Ishikawa (cell line): Measurements from ENCODE around the gene PRRT1B.

ENCODE experiments used
- CEBPB ChIP-seq: IDR thresholded peaks from 2 replicates; pipeline ENCODE4 v1.6.1; 2012
- CREB1 ChIP-seq: IDR thresholded peaks from 2 replicates; pipeline ENCODE4 v1.6.1; 2012; ENCODE audit warnings: low read depth
- EGR1 ChIP-seq: IDR thresholded peaks from 2 replicates; pipeline ENCODE4 v1.6.1; 2012
- EP300 ChIP-seq: IDR thresholded peaks from 2 replicates; pipeline ENCODE4 v1.6.1; 2012; ENCODE audit warnings: borderline replicate concordance
- FOXM1 ChIP-seq: IDR thresholded peaks from 2 replicates; pipeline ENCODE4 v1.6.1; 2012; ENCODE audit warnings: low read depth, borderline replicate concordance
- NFIC ChIP-seq: IDR thresholded peaks from 2 replicates; pipeline ENCODE4 v1.6.1; 2012
- RAD21 ChIP-seq: IDR thresholded peaks from 2 replicates; pipeline ENCODE4 v1.6.1; 2012; ENCODE audit warnings: low read depth
- TAF1 ChIP-seq: IDR thresholded peaks from 2 replicates; pipeline ENCODE4 v1.6.1; 2012; ENCODE audit warnings: low read depth, mild to moderate bottlenecking
- TCF12 ChIP-seq: IDR thresholded peaks from 2 replicates; pipeline ENCODE4 v1.6.1; 2012; ENCODE audit warnings: low read depth
- TEAD4 ChIP-seq: IDR thresholded peaks from 2 replicates; pipeline ENCODE4 v1.6.1; 2012
- YY1 ChIP-seq: IDR thresholded peaks from 2 replicates; pipeline ENCODE4 v1.6.1; 2012; ENCODE audit warnings: low read depth
- ZBTB7A ChIP-seq: IDR thresholded peaks from 2 replicates; pipeline ENCODE4 v1.6.1; 2012; ENCODE audit warnings: low read depth
- TF ChIP-seq, protein P1 (sequence below): IDR thresholded peaks from 2 replicates; pipeline ENCODE4 v1.6.1; 2012
- TF ChIP-seq, protein P2 (sequence below): IDR thresholded peaks from 2 replicates; pipeline ENCODE4 v1.6.1; 2012; ENCODE audit warnings: low read depth, mild to moderate bottlenecking
- TF ChIP-seq, protein P3 (sequence below): IDR thresholded peaks from 2 replicates; pipeline ENCODE4 v1.6.1; 2012

The PRRT1B gene

DNA sequence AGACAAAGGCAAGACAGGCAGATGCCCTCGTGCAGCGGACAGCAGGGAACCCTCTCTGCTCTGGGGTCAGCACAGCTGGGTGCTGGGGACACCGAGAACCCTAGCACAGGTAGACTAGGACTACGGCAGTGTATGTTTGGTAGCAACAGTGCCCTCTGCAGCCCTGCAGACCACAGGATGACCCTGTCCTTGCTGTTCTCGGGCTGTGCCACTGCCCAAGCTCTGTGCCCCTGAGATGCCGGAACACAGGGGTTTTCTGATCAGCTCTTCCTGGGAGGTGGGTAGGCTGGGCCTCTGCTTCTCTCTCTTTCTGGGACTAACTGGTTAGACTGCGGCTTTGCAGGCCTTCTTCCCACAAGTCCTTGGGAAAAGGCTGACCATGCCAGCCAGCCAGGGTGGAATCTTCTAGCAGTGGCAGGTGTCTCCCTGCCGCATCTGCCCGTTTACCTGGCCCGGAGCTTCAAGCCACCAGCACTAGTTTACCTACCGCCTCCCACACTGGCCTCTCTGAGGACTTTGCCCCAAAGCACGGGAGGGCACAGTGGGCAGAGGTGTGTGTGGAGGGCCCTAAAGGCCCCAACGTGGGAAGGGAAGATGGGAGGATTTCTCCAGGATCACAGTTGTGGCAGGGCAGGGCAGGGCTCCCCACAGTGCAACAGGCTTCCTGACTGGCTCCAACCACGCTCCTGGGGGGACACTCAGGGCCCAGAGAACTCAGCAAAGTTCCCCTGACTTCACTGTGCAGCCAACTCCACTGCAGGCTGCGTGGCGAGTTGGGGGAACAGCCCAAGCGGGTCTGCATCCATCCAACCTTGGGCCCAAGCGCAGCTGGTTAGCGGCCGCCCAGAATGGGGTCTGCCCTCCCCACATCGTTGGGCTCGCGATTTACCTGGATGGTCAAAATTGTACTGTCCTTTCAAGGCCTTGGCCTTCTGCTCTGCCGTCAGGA is 15.5 kb upstream of the PRRT1B start:
- TF ChIP-seq CEBPB, result no peak
- TF ChIP-seq ZBTB7A, result no peak
- TF ChIP-seq RAD21, result no peak
- TF ChIP-seq, protein P1, sequence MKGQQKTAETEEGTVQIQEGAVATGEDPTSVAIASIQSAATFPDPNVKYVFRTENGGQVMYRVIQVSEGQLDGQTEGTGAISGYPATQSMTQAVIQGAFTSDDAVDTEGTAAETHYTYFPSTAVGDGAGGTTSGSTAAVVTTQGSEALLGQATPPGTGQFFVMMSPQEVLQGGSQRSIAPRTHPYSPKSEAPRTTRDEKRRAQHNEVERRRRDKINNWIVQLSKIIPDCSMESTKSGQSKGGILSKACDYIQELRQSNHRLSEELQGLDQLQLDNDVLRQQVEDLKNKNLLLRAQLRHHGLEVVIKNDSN, result no peak
- TF ChIP-seq NFIC, result no peak
- no peak for TF ChIP-seq YY1
- no peak for TF ChIP-seq EP300
- TF ChIP-seq TCF12, result no peak
- no peak for TF ChIP-seq FOXM1

DNA sequence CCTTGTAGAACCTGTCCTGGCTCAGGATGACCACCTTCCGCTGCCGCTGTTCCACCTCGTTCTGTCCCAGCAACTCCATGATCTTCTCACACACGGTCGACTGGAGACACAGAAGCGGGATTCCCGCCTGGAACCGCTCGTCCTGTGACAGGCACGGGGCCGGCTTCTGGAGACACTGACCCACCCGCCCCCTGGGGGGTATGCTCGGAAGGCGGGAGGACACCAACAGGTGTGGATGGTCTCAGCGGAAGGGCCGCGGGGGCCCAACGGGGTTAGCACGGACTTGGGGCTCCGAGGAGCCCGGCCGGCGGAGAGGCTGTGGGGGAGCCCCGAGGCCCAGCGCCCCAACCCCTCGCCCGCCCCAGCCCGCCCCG is 14.8 kb upstream of the PRRT1B start:
- TF ChIP-seq CREB1 (no peak), ZBTB7A (0 out of 2 replicates have a peak, but pooled peaks have one; percentile 65), YY1 (no peak), CEBPB (no peak), TEAD4 (no peak)

DNA sequence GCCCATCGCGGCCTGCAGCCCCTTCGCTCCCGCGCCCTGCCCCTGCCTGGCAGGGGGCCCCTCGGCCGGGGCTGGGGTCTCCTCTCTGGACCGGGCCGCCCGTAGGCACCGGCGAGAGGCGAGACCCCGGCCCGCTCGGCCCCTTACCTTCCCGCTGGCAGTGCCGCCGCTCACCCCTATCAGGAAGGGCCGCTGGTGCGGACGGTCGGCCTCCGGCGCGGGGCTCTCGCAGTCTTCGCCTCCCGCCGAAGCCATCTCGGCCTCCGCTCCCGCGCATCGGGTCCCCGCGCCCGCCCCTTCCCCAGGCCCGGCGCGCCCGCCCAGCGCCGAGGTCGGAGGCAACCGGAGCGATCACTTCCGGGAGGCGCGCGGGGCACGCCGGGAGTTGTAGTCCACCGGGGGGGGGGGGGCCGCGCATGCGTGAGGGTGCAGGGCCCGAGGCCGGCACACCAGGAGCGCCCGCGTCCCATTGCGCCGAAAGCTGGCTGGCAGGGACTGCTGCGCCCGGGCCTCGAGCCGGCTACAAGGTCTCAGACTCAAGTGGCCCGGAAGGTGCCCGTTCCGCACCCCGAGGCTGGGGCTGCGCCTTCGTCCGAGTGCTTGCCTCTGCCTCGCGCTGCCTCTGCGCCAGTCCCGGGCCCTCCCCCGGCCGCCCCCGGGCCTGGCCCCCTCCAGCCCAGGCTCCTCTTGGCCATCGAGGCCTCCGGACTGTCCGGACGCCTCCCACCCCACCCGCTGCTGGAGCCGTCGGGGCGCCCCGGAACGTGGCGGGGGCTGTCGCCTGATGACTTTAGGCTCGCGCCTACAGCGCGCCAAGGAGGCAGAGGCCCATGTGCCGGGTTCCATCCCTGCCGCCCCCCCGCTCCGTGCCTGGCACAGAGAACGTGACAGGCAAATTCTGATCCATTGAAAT is 14.1 kb upstream of the PRRT1B start, which contains the start of gene UCK1:
UCK1 (minus strand) TSS at position 344 of the 913 bp plus-strand sequence; CDS start at position 255, 89 bp downstream.
- TF ChIP-seq TCF12, result peak; percentile 34; the same call in 1 of the 2 replicates
- TF ChIP-seq, protein P2, sequence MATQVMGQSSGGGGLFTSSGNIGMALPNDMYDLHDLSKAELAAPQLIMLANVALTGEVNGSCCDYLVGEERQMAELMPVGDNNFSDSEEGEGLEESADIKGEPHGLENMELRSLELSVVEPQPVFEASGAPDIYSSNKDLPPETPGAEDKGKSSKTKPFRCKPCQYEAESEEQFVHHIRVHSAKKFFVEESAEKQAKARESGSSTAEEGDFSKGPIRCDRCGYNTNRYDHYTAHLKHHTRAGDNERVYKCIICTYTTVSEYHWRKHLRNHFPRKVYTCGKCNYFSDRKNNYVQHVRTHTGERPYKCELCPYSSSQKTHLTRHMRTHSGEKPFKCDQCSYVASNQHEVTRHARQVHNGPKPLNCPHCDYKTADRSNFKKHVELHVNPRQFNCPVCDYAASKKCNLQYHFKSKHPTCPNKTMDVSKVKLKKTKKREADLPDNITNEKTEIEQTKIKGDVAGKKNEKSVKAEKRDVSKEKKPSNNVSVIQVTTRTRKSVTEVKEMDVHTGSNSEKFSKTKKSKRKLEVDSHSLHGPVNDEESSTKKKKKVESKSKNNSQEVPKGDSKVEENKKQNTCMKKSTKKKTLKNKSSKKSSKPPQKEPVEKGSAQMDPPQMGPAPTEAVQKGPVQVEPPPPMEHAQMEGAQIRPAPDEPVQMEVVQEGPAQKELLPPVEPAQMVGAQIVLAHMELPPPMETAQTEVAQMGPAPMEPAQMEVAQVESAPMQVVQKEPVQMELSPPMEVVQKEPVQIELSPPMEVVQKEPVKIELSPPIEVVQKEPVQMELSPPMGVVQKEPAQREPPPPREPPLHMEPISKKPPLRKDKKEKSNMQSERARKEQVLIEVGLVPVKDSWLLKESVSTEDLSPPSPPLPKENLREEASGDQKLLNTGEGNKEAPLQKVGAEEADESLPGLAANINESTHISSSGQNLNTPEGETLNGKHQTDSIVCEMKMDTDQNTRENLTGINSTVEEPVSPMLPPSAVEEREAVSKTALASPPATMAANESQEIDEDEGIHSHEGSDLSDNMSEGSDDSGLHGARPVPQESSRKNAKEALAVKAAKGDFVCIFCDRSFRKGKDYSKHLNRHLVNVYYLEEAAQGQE, result no peak
- TF ChIP-seq TAF1, result peak; percentile 55; the same call in 1 of the 2 replicates
- TF ChIP-seq, protein P3, sequence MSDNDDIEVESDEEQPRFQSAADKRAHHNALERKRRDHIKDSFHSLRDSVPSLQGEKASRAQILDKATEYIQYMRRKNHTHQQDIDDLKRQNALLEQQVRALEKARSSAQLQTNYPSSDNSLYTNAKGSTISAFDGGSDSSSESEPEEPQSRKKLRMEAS, result peak; percentile 59
- TF ChIP-seq EP300, result no peak
- TF ChIP-seq YY1, result 0 out of 2 replicates have a peak, but pooled peaks have one; percentile 4
- TF ChIP-seq FOXM1, result no peak
- no peak for TF ChIP-seq EGR1
- TF ChIP-seq ZBTB7A, result no peak; the same call in 1 of the 2 replicates
- no peak for TF ChIP-seq NFIC
- no peak for TF ChIP-seq CEBPB
- TF ChIP-seq RAD21, result 0 out of 2 replicates have a peak, but pooled peaks have one; percentile 4
- TF ChIP-seq CREB1, result no peak
- TF ChIP-seq, protein P1, result no peak

DNA sequence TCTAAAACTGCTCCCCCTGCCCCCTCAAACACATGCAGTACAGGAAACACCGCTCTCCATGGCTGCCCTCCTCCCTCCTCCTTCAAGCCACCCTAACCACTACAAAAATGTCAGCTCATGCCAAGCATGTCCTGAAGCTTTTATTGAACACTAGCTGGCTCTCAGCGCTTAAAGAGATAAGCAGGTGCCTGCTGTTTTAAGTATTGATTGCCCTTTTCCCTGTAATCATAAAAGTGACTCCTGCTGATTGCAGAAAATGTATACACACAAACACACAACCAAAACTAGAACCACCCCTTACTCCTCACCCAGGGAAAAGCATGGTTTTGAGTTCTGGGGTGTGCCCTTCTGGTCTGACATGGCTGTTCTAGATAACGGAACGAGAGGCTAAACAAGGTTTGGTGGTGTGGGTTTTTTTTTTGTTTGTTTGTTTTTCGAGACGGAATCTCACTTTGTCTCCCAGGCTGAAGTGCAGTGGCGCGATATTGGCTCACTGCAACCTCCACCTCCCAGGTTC is 10.5 kb upstream of the PRRT1B start:
- TF ChIP-seq, protein P2, result no peak
- no peak for TF ChIP-seq EP300
- TF ChIP-seq, protein P1, result no peak

DNA sequence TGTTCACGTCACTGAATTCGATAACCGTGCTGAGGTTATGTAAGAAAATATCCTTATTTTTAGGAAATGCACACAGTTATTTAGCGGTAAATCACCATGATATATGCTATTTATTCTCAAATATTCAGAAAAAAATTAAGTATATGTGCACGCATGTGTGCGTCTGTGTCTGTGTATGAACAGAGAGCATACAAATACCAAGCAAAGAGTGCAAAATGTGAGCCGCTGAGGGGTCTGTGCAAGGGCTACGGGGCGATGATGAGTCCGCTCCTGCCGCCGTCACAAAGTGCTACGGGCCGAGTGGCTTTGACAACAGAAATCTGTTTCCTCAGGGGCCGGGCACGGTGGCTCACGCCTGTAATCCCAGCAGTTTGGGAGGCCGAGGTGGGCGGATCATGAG is 7.4 kb upstream of the PRRT1B start:
- TF ChIP-seq TAF1 (no peak), EP300 (no peak), CEBPB (no peak), RAD21 (no peak), NFIC (no peak), TCF12 (no peak), TEAD4 (no peak), ZBTB7A (no peak), FOXM1 (no peak)
- TF ChIP-seq, protein P3, result no peak
- TF ChIP-seq, protein P2, result no peak
